ENCODE measurements around the gene TGFB2. TPM values are rescaled to one million over a fixed set of nuclear protein-coding genes. Genes with fewer than 3 reads are reported as not detected.

Gene TGFB2
- polyA plus RNA-seq, 1 donor from 2014 or later = 0.10 TPM

DNA sequence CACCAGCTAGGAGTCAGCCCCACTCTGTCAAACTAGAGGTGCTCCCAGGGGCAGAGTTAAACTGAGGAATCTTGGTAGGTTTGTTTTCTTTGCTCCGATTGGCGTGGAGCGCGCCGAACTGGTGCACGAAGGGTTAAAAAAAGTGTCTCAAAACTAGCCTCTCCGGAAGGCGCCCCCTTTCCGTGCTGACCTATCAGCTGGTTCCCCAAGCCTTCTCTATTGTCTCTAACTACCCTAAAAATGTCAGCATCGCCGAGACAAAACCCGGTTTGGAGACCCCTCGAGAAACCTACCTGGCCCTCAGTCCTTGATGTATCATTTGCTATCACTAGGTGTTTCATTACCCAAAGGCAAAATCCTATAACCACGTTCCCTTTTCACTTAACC, 2.2 kb downstream of the TGFB2 start:
- no peaks in the 10 kb centered on the region for H3K36me3 ChIP-seq (ENCODE audit: insufficient read depth, low read length)
- no peak overlapping the region for H3K4me2 ChIP-seq (ENCODE audit: low read length)
- H4K20me1 ChIP-seq (ENCODE audit: insufficient read depth) = no peaks in the 10 kb centered on the region
- H3F3A ChIP-seq (ENCODE audit: insufficient read depth, low read length, poor library complexity, severe bottlenecking) = no peaks in the 10 kb centered on the region
- H3K9me3 ChIP-seq (ENCODE audit: low read length) = no peaks in the 10 kb centered on the region
- H3K27me3 ChIP-seq (ENCODE audit: insufficient read depth, low read depth, low read length) = peaks cover 27% of the 10 kb centered on the region
- no peak for TF ChIP-seq SMC3 (conservative IDR thresholded peaks at IDR 0.05; ENCODE audit: poor library complexity)
- TF ChIP-seq, protein P1, sequence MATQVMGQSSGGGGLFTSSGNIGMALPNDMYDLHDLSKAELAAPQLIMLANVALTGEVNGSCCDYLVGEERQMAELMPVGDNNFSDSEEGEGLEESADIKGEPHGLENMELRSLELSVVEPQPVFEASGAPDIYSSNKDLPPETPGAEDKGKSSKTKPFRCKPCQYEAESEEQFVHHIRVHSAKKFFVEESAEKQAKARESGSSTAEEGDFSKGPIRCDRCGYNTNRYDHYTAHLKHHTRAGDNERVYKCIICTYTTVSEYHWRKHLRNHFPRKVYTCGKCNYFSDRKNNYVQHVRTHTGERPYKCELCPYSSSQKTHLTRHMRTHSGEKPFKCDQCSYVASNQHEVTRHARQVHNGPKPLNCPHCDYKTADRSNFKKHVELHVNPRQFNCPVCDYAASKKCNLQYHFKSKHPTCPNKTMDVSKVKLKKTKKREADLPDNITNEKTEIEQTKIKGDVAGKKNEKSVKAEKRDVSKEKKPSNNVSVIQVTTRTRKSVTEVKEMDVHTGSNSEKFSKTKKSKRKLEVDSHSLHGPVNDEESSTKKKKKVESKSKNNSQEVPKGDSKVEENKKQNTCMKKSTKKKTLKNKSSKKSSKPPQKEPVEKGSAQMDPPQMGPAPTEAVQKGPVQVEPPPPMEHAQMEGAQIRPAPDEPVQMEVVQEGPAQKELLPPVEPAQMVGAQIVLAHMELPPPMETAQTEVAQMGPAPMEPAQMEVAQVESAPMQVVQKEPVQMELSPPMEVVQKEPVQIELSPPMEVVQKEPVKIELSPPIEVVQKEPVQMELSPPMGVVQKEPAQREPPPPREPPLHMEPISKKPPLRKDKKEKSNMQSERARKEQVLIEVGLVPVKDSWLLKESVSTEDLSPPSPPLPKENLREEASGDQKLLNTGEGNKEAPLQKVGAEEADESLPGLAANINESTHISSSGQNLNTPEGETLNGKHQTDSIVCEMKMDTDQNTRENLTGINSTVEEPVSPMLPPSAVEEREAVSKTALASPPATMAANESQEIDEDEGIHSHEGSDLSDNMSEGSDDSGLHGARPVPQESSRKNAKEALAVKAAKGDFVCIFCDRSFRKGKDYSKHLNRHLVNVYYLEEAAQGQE (IDR thresholded peaks at IDR 0.05; ENCODE audit: borderline replicate concordance) = no peak
- TF ChIP-seq RAD21 (conservative IDR thresholded peaks at IDR 0.05) = no peak
- TF ChIP-seq MXI1 (conservative IDR thresholded peaks at IDR 0.05; ENCODE audit: poor library complexity, severe bottlenecking) = no peak
- TF ChIP-seq TAF1 (IDR thresholded peaks at IDR 0.05; ENCODE audit: low read depth) = no peak
- TF ChIP-seq EZH2 (IDR thresholded peaks at IDR 0.05; ENCODE audit: borderline replicate concordance, insufficient read depth, low read length, poor library complexity, severe bottlenecking) = no peak
- no peak for TF ChIP-seq EP300 (conservative IDR thresholded peaks at IDR 0.05; ENCODE audit: poor library complexity, severe bottlenecking)
- TF ChIP-seq, protein P2, sequence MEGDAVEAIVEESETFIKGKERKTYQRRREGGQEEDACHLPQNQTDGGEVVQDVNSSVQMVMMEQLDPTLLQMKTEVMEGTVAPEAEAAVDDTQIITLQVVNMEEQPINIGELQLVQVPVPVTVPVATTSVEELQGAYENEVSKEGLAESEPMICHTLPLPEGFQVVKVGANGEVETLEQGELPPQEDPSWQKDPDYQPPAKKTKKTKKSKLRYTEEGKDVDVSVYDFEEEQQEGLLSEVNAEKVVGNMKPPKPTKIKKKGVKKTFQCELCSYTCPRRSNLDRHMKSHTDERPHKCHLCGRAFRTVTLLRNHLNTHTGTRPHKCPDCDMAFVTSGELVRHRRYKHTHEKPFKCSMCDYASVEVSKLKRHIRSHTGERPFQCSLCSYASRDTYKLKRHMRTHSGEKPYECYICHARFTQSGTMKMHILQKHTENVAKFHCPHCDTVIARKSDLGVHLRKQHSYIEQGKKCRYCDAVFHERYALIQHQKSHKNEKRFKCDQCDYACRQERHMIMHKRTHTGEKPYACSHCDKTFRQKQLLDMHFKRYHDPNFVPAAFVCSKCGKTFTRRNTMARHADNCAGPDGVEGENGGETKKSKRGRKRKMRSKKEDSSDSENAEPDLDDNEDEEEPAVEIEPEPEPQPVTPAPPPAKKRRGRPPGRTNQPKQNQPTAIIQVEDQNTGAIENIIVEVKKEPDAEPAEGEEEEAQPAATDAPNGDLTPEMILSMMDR (IDR thresholded peaks at IDR 0.05; ENCODE audit: poor library complexity, severe bottlenecking) = no peak
- no peak for TF ChIP-seq POLR2AphosphoS5 (IDR thresholded peaks at IDR 0.05)
- no peak overlapping the region for H3K9ac ChIP-seq (ENCODE audit: low read length)
- no peaks in the 10 kb centered on the region for H3K79me2 ChIP-seq (replicated peaks; ENCODE audit: insufficient read depth, low read length)
- no peaks in the 10 kb centered on the region for H3K9me2 ChIP-seq (ENCODE audit: insufficient read depth, low read length)
- H2AFZ ChIP-seq (ENCODE audit: low read depth, low read length) = no peak overlapping the region
- no peak overlapping the region for H3K27ac ChIP-seq (ENCODE audit: low read length)
- H3K4me3 ChIP-seq (ENCODE audit: low read length) = peak overlapping the region; percentile 79

DNA sequence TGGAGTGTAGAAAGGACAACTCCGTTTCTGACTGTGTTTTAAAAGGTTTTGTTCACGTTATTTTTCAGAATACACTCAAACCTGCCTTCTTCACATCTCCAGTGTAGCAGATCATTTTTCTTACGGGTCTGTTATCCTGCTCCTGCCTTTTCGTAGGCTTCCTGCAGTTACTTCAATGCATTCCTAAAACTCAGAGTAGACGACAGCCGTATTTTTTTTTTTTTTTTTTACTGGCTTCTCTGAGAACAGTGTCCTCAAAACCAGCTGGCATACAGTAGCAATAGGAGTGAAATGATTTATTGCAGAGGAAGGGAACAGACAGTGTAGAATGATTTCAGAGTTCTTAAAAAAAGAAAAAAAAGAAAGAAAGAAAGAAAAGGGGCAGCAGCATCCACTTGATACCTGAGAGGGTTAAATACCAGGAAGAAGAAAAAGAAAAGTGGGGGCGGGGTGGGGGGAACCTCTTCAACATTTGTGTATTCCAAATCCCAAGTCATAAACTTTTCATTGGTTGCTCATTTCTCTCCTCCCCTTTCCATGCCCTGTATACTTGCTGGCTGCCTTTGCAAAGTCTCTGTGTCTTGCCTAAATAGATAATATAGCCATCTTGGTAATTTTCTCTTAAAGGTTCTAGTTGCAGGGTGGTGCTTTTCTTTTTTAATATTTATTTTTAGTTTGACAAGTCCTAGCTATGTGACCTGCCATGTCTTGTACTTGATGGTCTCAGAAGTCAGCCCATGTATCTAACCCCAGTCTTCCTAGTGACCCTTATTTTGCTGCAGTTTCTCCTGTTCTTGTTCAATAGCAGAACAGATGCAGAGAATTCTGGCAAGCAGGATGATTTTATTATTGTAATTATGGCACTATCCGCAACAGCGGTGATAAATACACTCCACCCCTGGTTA, 2.8 kb downstream of the TGFB2 start:
- Histone ChIP-seq H3K79me2 (replicated peaks; ENCODE audit: insufficient read depth, low read length) (no peaks in the 10 kb centered on the region), H3K9me2 (ENCODE audit: insufficient read depth, low read length) (no peaks in the 10 kb centered on the region), H3K27me3 (ENCODE audit: insufficient read depth, low read depth, low read length) (peaks cover 27% of the 10 kb centered on the region), H2AFZ (ENCODE audit: low read depth, low read length) (no peak overlapping the region), H3K9me3 (ENCODE audit: low read length) (no peaks in the 10 kb centered on the region), H3K36me3 (ENCODE audit: insufficient read depth, low read length) (no peaks in the 10 kb centered on the region), H3K27ac (ENCODE audit: low read length) (no peak overlapping the region), H3K9ac (ENCODE audit: low read length) (no peak overlapping the region), H3K4me3 (ENCODE audit: low read length) (peak overlapping the region; percentile 79), H3K4me2 (ENCODE audit: low read length) (no peak overlapping the region), H4K20me1 (ENCODE audit: insufficient read depth) (no peaks in the 10 kb centered on the region), H3F3A (ENCODE audit: insufficient read depth, low read length, poor library complexity, severe bottlenecking) (no peaks in the 10 kb centered on the region)
- TF ChIP-seq EZH2 (IDR thresholded peaks at IDR 0.05; ENCODE audit: borderline replicate concordance, insufficient read depth, low read length, poor library complexity, severe bottlenecking) = no peak
- no peak for TF ChIP-seq SMC3 (conservative IDR thresholded peaks at IDR 0.05; ENCODE audit: poor library complexity)
- no peak for TF ChIP-seq EP300 (conservative IDR thresholded peaks at IDR 0.05; ENCODE audit: poor library complexity, severe bottlenecking)
- TF ChIP-seq TAF1 (IDR thresholded peaks at IDR 0.05; ENCODE audit: low read depth) = no peak
- TF ChIP-seq, protein P1 (IDR thresholded peaks at IDR 0.05; ENCODE audit: borderline replicate concordance) = no peak
- TF ChIP-seq, protein P2 (IDR thresholded peaks at IDR 0.05; ENCODE audit: poor library complexity, severe bottlenecking) = no peak
- no peak for TF ChIP-seq POLR2AphosphoS5 (IDR thresholded peaks at IDR 0.05)
- no peak for TF ChIP-seq RAD21 (conservative IDR thresholded peaks at IDR 0.05)
- no peak for TF ChIP-seq MXI1 (conservative IDR thresholded peaks at IDR 0.05; ENCODE audit: poor library complexity, severe bottlenecking)

Data from neural cell (in vitro differentiated cells).